ENCODE measurements around the gene PADI2. TPM values are rescaled to one million over a fixed set of nuclear protein-coding genes. Genes with fewer than 3 reads are reported as not detected.
"Not testable (repeated sequence)": the region's sequence is repeated elsewhere in the genome, so short reads cannot be mapped to it uniquely, and the experiment has no call there.

The PADI2 gene
- total RNA-seq, 1 experiment from 2014 or later: 27.7 TPM

DNA sequence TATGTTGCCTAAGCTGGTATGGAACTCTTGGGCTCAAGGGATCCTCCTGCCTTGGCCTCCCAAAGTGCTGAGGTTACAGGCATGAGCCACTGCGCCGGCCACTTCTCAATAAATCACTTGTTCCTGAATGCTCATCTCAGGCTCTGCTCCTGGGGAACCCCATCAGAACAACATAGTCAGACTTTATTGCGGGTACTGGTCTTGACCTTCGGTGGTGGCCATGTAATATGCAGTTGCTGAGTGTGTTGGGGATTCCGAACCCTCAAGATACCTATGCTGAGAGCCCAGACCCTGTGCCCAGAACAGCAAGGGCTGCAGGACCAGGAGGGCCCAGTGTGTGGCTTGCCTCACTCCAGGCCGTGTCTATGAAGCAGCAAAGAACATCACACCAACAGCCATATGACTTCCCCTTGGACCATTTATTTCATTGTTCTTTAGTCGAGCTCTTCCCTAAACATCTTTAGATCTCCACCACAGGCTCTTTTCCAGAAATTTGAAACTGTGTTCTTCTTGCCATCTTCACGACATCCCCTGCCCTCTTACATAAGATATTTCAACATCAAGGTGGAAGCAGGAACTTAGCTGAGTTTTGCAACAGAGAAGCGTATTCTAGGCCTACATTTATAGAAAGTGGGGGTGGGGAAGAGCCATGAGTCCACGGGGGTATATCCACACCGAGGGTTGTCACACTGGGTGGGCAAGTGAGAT, 52.7 kb downstream of the PADI2 start:
- Histone ChIP-seq H3K27me3 (replicated peaks; ENCODE audit: insufficient read depth, low read depth, low read length, poor library complexity) (no peaks in the 10 kb centered on the region), H3K36me3 (ENCODE audit: insufficient read depth, low read length, poor library complexity, severe bottlenecking) (no peaks in the 10 kb centered on the region), H3K4me1 (ENCODE audit: insufficient read depth, low read length, poor library complexity, severe bottlenecking) (peaks cover 15% of the 10 kb centered on the region), H3K9me3 (ENCODE audit: low read depth, low read length, poor library complexity, severe bottlenecking) (peaks cover 5% of the 10 kb centered on the region), H3K4me3 (ENCODE audit: low read depth, low read length, poor library complexity, severe bottlenecking) (no peak overlapping the region), H3K27ac (ENCODE audit: low read depth, low read length, poor library complexity, severe bottlenecking) (no peak overlapping the region)
- intact Hi-C loops (cut with micrococcal nuclease; ENCODE audit: unreplicated experiment): no loop called here
- no TSS peak for BruUV-seq (replicated peaks)
- CTCF ChIA-PET: no interaction called here
- no peak for DNase-seq (ENCODE audit: low spot score)
- POLR2A ChIA-PET (ENCODE audit: low non-redundant PET): no interaction called here
- no peak for TF ChIP-seq EZH2 (IDR thresholded peaks at IDR 0.05; ENCODE audit: borderline replicate concordance, low read depth, low read length, poor library complexity, severe bottlenecking)
- TF ChIP-seq, protein P1, sequence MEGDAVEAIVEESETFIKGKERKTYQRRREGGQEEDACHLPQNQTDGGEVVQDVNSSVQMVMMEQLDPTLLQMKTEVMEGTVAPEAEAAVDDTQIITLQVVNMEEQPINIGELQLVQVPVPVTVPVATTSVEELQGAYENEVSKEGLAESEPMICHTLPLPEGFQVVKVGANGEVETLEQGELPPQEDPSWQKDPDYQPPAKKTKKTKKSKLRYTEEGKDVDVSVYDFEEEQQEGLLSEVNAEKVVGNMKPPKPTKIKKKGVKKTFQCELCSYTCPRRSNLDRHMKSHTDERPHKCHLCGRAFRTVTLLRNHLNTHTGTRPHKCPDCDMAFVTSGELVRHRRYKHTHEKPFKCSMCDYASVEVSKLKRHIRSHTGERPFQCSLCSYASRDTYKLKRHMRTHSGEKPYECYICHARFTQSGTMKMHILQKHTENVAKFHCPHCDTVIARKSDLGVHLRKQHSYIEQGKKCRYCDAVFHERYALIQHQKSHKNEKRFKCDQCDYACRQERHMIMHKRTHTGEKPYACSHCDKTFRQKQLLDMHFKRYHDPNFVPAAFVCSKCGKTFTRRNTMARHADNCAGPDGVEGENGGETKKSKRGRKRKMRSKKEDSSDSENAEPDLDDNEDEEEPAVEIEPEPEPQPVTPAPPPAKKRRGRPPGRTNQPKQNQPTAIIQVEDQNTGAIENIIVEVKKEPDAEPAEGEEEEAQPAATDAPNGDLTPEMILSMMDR (conservative IDR thresholded peaks at IDR 0.05; ENCODE audit: low read depth, low read length): no peak

DNA sequence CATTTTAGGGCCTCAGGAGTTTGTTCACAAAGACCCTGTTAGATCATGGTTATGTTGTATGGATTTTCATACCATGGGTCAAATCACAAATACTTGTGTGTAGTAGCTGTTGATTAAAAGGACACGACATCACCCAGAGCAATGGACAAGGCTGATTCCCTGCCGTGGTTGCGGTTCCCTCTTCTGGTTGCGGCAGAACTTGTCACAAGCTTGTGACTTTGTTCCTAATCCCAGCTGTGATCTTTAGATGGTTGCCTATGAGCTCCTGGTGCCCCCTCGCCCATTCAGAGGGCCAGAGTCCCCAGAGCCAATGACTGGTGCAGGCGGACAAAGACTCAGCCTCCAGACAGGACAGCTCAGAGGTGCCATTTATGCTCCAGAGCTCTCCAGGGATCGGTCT, 53.6 kb downstream of the PADI2 start:
- no TSS peak for BruUV-seq (replicated peaks)
- Histone ChIP-seq H3K36me3 (ENCODE audit: insufficient read depth, low read length, poor library complexity, severe bottlenecking) (no peaks in the 10 kb centered on the region), H3K9me3 (ENCODE audit: low read depth, low read length, poor library complexity, severe bottlenecking) (peaks cover 5% of the 10 kb centered on the region), H3K4me3 (ENCODE audit: low read depth, low read length, poor library complexity, severe bottlenecking) (no peak overlapping the region), H3K4me1 (ENCODE audit: insufficient read depth, low read length, poor library complexity, severe bottlenecking) (peaks cover 24% of the 10 kb centered on the region), H3K27ac (ENCODE audit: low read depth, low read length, poor library complexity, severe bottlenecking) (no peak overlapping the region), H3K27me3 (replicated peaks; ENCODE audit: insufficient read depth, low read depth, low read length, poor library complexity) (no peaks in the 10 kb centered on the region)
- CTCF ChIA-PET: no interaction called here
- DNase-seq (ENCODE audit: low spot score): no peak
- TF ChIP-seq, protein P1 (conservative IDR thresholded peaks at IDR 0.05; ENCODE audit: low read depth, low read length): no peak
- no peak for TF ChIP-seq EZH2 (IDR thresholded peaks at IDR 0.05; ENCODE audit: borderline replicate concordance, low read depth, low read length, poor library complexity, severe bottlenecking)
- POLR2A ChIA-PET (ENCODE audit: low non-redundant PET): interaction anchor here (0.5 kb wide), 1 partner anchor 12 kb away, joined by 6 read pairs; the partner anchor contains the start of gene SDHB
- intact Hi-C loops (cut with micrococcal nuclease; ENCODE audit: unreplicated experiment): no loop called here

DNA sequence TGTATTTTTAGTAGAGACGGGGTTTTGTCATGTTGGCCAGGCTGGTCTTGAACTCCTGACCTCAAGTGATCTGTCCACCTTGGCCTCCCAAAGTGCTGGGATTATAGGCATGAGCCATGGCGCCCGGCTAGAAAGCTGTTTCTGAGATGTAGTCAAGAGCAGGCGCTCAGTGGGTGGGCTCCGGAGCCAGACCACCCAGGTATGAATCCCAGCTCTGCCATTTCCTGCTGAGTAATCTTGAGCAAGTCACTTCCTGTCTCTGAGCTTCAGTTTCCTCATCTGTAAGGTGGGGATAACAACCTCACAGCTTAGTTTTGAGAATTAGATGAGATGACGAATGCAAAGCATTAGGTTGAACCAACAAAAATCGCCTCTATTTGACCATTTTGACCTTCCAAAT, 56.5 kb downstream of the PADI2 start:
- H3K27ac ChIP-seq (ENCODE audit: low read depth, low read length, poor library complexity, severe bottlenecking); H3K9me3 ChIP-seq (ENCODE audit: low read depth, low read length, poor library complexity, severe bottlenecking); H3K36me3 ChIP-seq (ENCODE audit: insufficient read depth, low read length, poor library complexity, severe bottlenecking); H3K27me3 ChIP-seq (replicated peaks; ENCODE audit: insufficient read depth, low read depth, low read length, poor library complexity); BruUV-seq (replicated peaks); H3K4me3 ChIP-seq (ENCODE audit: low read depth, low read length, poor library complexity, severe bottlenecking); CTCF ChIA-PET: not testable (repeated sequence)
- peaks cover 40% of the 10 kb centered on the region for H3K4me1 ChIP-seq (ENCODE audit: insufficient read depth, low read length, poor library complexity, severe bottlenecking)
- intact Hi-C loops (cut with micrococcal nuclease; ENCODE audit: unreplicated experiment): loop anchor here (5.0 kb wide), 1 partner anchor 430 kb away; no protein-coding TSS in a partner anchor
- DNase-seq (ENCODE audit: low spot score): peak; percentile 36
- POLR2A ChIA-PET (ENCODE audit: low non-redundant PET): interaction anchor here (0.6 kb wide), 1 partner anchor 8 kb away, joined by 6 read pairs; no protein-coding TSS in a partner anchor

DNA sequence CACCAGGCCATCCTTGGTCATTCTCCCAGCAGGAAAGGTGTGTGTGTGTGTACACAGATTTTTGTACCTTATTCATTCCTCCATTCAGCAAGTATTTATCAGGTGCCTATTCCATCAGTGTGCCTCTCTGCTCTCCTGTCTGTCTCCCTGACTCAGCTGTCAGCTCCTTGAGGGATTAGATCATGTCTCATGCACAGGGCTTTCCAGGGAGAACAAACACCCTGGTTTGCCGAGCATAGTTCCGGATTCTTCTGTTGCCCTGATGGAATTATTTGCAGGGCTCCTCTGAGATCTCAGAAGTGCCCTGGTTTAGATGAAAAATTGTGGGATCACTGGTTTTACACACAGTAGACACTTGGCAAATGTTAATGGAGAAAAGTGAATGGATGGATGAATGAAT, 57.4 kb downstream of the PADI2 start:
- ChIA-PET POLR2A (ENCODE audit: low non-redundant PET) (no interaction called here), CTCF (interaction anchor here (0.5 kb wide), 1 partner anchor 173 kb away, joined by 5 read pairs; no protein-coding TSS in a partner anchor)
- H3K27ac ChIP-seq (ENCODE audit: low read depth, low read length, poor library complexity, severe bottlenecking): no peak overlapping the region
- no peak for DNase-seq (ENCODE audit: low spot score)
- BruUV-seq (replicated peaks): no TSS peak
- no peak overlapping the region for H3K4me3 ChIP-seq (ENCODE audit: low read depth, low read length, poor library complexity, severe bottlenecking)
- no peaks in the 10 kb centered on the region for H3K27me3 ChIP-seq (replicated peaks; ENCODE audit: insufficient read depth, low read depth, low read length, poor library complexity)
- H3K4me1 ChIP-seq (ENCODE audit: insufficient read depth, low read length, poor library complexity, severe bottlenecking): peaks cover 40% of the 10 kb centered on the region
- no peak for TF ChIP-seq EZH2 (IDR thresholded peaks at IDR 0.05; ENCODE audit: borderline replicate concordance, low read depth, low read length, poor library complexity, severe bottlenecking)
- TF ChIP-seq, protein P1 (conservative IDR thresholded peaks at IDR 0.05; ENCODE audit: low read depth, low read length): no peak
- intact Hi-C loops (cut with micrococcal nuclease; ENCODE audit: unreplicated experiment): loop anchor here (2.0 to 5.0 kb wide), 3 partner anchors 63 to 430 kb away; no protein-coding TSS in a partner anchor
- peaks cover 5% of the 10 kb centered on the region for H3K9me3 ChIP-seq (ENCODE audit: low read depth, low read length, poor library complexity, severe bottlenecking)
- H3K36me3 ChIP-seq (ENCODE audit: insufficient read depth, low read length, poor library complexity, severe bottlenecking): no peaks in the 10 kb centered on the region
